ENCODE data around the gene CHSY3.

The CHSY3 gene

DNA sequence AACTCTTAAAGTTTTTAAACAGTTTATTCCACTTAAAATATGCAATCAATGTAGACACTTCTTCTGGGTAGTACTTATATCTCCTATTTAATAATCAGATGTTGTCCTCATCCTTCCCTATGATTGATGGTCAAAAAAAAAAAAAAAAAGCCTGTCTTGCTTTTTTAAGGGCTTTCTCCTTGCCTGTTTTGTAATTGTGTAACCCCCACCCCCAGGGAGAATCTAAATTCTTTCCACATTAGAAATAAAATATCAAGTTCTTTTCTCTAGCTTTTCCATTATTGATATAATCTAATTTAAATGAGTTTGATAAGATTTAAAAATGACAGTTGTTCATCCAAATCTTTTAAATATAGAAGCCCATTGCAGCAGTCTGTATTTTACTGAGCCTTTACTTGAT lies 119.7 kb downstream of the CHSY3 start:
- no peak for DNase-seq (ENCODE audit: low read depth)

DNA sequence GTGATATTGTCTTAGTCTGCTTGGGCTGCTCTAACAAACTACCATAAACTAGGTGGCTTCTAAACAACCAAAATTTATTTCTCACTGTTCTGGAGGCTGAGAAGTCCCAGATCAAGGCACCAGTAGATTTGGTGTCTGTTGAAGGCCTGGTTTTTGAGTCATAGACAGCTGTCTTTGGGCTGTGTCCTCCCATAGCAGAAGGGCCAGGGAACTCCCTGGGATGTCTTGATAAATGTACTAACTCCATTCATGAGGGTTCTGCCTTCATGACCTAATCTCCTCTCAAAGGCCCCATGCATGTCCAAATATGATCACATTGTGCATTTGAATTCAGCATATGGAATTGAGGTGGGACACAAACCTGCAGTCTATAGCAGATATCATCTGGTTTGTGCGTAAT lies 121.2 kb downstream of the CHSY3 start:
- no peak for DNase-seq (ENCODE audit: low read depth)

DNA sequence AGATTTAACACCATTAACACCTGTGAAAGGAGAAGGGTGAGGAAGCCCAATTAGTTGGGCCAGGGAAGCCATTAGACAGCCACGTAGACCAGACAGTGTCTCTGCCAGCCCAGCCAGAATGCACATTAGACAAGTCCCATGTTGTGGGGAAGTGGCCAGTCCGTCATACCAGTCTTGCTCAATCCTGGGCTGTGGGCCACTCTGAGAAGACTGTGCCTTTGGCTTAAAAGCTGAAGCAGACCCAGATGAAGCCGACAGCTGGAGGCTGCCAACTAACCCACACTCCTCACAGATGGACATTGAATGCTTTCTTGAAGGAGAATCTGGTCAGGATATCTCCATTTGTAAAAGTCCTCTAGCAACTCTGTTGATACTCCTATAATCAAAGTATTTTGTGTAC lies 128.5 kb downstream of the CHSY3 start:
- no peak for DNase-seq (ENCODE audit: low read depth)

DNA sequence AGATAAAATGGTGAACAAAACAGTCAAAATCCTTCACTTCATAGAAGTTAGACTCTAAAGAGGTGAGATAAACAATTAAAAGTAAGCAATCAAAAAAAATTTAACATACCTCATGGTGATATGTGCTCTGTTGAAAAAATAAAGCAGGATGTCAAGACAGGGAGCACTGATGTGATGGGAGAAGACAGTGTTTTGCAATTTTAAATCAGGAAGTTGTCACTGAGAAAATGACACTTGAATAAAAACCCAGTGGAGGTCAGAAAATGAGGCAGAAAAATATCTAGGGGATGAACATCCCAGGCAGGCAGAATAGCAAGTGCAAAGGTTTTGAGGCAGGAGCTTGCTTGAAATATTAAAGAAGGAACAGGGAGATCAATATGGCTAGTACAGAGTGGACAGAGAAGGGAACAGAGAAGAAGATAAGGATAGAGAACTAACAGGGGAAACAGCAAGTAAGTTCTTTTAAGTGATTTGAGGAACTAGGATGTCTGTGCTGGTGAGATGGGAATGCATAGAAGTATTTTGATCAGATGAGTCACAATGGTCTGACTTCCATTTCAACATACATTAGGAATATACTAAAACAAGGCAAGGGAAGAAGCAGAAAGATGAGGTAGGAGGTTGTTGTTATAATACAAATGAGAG lies 130.4 kb downstream of the CHSY3 start:
- DNase-seq (ENCODE audit: low read depth) = no peak

DNA sequence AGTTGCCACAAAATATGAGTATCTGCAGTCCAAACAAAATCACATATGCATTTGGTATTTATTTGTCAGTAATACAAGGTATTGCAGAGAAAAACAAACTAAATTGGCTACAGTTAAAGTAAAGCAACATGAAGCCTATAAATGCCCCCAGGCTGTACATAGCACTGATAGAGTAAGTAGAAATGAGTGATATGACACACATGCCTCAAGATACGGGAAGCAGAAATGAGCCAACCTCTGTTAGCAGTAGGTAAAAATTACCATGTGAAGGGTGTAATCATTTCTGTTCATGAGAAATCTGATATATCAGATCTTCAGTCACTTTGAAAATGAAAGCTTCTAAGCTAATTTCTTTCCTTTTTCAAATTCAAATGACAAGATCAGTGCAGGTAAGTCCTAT lies 131.1 kb downstream of the CHSY3 start:
- no peak for DNase-seq (ENCODE audit: low read depth)

DNA sequence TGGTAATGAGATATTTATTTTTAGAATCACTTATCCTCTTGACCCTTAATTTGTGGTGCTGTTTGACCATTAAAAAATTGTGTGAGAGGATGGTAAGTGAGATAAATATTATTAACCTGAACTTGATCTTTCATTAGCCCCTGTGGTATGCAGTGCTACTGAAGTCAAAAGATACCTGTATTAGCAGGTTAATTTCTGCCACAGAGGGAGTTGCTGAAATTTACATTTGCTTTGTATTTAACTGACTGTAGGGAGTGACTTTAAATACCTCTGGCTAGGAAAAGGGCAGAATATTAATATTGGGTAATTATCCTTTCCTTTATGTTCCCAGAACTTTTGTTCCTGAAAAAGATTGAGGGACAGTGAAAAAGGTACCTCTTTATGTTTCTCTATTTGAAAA lies 133.6 kb downstream of the CHSY3 start:
- DNase-seq (ENCODE audit: low read depth) = no peak

DNA sequence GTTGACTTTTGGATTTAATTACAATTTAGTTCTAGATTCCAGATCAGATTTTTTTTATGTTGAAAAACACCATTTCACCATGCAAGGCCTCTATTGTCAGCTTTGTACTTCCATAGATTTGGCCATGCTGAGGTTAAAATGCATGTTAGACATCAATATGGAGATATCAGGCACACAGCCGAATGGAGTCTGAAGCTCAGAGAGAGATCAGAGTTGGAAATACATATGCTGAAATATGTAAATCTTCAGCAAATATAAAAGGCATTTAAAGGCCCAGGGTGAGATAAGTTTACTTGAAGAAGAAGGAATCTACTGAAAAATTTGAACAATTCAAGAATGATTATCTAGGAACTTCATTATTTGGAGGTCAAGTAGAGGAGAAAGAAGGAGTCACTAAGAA lies 139.6 kb downstream of the CHSY3 start:
- no peak for DNase-seq (ENCODE audit: low read depth)

DNA sequence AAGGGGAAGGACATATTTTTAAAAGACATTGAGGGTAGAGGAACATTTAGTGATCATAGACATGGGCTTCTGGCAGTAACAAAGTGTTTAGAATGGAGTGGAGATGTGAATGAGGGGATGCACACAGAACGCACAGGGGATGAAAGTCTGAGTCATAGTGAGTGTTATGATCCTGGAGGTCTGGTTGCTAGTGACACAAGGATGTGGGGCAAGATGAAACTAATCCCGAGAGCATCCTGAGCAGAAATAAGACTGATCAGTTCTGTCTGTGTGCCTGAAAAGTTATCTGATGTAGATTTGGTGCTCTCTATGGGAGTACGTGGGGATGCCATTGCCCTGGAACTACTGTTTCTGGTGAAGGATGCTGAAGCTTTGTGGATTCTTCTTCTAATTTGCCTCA lies 141.1 kb downstream of the CHSY3 start:
- DNase-seq (ENCODE audit: low read depth) = no peak

DNA sequence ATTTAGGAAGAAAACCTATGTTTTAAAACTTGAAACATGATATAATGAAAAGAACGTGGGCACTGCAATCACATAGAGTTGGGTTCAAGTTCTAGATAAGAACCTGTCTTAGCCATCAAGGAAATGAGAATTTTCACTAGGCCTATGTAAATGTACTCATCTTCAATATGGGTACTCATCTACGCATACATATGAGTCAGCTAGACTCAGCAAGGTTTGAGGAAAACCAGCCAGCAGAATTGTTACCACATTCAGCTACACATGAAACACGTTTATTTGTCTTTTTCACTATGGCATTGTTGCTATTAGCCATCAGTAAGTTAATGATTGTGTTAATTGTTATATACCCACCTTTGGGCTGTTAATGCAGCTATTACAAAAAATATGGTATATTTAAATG lies 146.3 kb downstream of the CHSY3 start:
- no peak for DNase-seq (ENCODE audit: low read depth)

DNA sequence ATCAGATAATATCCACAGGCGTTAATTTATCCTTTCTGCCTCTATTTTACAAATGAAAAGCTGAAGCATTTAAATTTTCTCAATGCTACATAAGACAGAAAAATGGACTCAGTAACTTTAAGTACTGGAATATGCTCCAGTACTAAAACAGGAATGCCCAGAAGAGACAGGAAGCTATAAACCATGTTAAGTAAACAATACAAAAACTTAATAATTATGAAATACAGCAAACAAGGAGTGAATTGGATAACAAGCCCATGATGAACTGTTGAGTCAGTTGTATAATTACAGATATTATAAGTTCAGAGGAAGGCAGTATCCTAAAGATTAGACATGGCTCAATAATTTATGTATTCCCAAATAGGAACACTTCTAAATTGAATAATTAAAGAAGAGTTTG lies 148.5 kb downstream of the CHSY3 start:
- DNase-seq (ENCODE audit: low read depth) = no peak

DNA sequence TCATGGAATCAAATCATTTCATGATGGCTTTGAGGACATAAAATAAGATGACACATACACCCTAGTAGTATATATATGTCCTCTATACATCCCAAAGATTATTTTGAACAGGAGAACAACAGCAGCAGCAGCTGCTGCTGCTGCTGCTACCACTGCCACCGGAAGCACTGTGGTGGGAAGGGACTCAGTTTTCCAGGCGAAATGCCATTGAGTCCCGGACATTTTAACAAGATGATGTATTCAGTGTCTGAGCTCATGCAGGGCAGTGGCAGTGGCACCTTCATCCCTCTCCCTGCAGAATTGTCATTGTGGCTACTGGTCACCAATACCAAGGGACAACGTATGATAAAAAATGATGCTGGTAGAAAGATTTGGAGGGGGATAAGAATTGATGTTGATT lies 151.3 kb downstream of the CHSY3 start:
- DNase-seq (ENCODE audit: low read depth) = no peak

DNA sequence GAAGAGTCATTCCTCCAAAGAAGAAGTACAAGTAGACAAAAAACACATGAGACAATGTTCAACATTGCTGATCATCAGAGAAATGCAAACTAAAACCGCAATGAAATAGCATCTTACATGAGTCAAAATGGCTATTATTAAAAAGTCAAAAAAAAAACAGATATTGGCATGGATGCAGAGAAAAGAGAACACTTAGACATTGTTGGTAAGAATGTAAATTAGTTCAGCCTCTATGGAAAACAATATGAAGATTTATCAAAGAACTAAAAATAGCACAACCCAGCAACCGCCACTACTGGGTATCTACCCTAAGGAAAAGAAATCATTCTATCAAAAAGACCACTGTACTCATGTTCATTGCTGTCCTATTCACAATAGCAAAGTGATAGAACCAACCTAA lies 157.5 kb downstream of the CHSY3 start:
- no peak for DNase-seq (ENCODE audit: low read depth)

DNA sequence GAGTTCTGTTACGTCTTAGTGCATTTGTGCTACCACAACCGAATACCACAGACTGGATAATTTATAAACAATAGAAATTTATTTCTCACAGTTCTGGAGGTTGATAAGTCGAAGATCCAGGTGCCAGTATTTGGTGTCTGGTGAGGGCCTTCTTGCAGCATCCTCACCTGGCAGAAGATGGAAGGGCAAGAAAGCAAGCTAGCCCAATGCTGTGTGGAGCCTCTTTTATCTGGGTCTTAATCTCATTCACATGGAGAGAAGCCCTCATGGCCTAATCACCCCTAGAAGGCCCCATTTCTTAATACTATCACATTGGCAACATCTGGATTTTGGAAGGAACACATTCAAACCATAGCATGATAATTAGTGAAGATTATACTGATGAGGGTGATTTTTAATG lies 159.3 kb downstream of the CHSY3 start:
- DNase-seq (ENCODE audit: low read depth) = no peak

DNA sequence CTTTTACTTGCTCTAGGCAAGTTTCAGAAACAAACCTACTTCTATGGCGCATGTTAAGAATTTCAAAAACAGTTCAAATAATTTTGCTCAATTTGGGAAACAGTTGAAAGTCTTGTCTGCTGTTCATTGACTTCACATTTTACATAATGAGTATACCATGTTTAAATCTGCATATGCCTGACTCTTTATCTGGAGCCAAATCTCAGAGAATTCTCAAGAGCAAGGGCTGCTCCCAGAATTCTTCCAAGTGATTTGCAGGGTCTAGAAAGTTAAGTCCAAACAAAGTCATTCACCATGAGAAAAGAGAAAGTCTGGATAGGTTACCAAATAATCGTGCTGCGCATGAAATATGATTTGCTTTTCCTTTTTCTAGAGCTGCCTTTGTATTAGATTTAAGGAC lies 160.2 kb downstream of the CHSY3 start:
- no peak for DNase-seq (ENCODE audit: low read depth)

DNA sequence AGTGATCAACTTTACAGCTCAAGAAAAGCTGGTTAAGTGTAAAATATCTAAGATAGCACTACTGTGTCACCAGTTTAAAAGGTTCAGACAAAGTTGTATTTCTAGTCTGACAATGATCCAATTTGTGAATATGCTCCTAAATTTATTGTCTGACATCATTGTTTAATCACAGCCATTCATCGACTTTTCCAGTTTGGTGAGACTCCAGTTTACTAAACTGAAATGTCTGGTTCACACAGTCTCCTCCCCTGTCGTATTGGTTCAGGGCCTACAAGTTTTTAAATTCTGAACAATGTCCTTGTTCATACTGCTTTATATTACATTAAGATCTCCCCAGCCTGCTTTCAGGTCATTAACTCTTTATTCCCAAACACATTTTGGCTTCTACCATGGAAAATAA lies 161.4 kb downstream of the CHSY3 start:
- no peak for DNase-seq (ENCODE audit: low read depth)

DNA sequence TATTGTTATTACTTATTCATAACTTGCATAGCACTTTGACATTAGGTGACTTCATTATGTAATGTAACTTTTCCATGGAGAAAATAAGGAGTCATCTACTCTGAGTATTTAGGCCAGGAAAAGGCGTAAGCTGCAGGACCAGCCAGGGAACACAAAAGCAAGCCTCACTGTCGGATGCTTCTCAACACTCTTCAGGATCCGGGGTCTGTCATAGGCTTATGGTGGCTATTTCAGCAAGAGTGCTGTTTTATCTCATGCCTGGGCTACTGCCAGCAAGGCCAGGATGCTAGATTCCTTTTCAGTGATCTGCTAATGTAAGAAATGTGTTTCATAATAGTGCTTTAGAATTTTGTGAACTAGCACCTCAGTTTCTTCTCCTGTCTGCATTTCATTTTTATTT lies 162.4 kb downstream of the CHSY3 start:
- no peak for DNase-seq (ENCODE audit: low read depth)

DNA sequence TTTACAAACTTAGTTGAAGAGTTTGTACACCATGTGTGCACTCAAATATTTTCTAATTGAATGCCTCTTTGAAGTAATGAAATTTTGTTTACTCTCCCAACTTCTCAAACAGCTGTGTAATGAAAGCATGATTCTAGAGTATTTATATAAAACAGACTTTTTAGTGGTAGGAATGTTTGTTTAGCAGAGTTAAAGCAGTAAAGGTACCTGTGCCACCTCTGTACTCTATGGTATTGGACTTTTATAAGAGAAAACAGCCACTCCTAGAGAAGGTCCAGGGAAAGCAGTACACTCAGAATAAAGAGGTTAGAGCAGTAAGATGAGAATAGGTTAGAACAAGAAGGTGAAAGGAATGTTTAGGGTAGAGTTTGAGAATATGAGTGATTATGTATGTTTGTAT lies 163.1 kb downstream of the CHSY3 start:
- DNase-seq (ENCODE audit: low read depth) = no peak

DNA sequence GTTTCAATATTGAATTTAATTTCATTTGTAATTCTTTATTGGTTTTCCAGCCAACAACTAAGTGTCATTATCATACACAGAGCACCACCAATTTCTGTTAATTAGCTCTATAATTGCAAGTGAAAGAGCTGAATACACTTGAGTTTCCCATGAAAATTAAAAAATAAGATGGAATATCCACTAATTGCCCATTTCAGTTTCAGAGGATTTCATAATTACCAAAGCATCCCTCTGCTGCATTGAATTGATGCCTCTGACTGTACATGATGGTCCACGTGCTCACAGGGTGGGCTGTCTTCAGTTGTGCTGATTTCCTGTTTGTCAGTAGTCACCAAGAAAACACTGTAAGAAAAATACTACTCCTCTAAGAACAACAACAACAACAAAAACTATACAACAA lies 163.8 kb downstream of the CHSY3 start:
- DNase-seq (ENCODE audit: low read depth) = no peak

DNA sequence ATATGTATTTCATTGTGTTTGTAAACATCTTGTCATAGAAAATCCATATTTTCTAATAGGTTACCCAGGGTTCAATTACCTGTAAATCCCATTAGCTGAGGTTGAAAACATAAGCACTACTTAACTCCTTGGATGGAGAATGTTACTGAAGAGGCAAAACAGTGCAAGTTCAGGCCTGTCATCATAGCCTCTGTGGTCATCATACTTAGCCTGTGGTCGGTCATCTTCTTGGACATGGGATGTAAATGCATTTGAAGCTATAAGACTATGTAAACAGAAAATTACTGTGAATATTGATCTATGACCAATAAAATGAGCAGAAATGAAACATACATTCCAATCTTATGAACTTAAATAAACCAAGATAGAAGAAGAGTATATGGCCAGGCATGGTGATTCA lies 164.7 kb downstream of the CHSY3 start:
- no peak for DNase-seq (ENCODE audit: low read depth)

DNA sequence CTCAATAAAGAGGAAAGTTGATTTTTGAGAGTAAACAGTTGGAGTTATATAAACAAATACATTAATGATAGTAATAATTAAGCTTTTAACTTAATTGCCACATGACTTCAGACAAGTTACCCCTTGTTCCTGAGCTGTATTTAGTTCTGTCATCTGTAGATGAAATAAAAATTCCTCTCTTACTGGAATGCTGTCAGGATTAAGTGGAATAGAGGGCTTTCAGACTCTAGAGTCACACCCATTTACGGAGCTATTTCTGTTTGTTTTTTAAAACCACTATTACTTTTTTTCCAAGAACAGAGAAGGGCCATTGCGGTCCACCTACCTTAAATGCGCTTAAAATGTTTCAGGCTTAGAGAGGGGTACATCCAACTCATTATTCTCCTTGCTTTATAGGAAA lies 170.6 kb downstream of the CHSY3 start:
- DNase-seq (ENCODE audit: low read depth) = no peak

DNA sequence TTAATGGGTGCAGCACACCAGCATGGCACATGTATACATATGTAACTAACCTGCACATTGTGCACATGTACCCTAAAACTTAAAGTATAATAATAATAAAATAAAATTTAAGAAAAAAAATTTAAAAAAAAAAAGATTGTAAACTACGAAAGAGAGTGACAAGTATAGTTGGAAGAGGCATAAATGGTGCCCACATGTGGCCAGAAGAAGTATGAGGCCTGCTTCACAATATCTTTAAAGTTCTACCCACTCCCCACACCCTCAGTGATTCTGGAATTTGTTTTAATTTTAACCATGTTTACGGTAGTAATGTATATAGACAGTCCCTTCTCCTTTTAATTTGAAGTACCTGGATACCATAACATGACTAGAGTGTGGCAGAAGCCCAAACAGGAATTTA lies 172.7 kb downstream of the CHSY3 start:
- no peak for DNase-seq (ENCODE audit: low read depth)

DNA sequence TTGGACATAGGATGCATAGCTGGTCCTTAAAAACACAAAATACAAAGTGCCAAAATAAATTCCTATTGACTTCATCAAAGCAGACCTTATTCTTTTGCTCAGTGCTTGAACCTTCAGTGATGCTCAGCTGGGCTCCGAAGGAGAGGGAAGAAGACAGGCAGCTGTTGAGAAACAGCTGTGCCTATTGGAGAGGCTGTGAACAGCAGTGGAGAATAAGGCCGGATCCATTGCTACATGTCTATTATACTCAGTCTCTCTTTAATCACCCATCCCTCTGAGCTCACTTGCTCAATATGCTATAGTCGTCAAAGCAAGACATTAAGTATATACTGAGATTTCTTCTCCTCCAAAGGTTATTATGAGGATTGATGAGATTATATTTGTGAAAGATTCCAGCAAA lies 174.4 kb downstream of the CHSY3 start:
- DNase-seq (ENCODE audit: low read depth) = no peak

DNA sequence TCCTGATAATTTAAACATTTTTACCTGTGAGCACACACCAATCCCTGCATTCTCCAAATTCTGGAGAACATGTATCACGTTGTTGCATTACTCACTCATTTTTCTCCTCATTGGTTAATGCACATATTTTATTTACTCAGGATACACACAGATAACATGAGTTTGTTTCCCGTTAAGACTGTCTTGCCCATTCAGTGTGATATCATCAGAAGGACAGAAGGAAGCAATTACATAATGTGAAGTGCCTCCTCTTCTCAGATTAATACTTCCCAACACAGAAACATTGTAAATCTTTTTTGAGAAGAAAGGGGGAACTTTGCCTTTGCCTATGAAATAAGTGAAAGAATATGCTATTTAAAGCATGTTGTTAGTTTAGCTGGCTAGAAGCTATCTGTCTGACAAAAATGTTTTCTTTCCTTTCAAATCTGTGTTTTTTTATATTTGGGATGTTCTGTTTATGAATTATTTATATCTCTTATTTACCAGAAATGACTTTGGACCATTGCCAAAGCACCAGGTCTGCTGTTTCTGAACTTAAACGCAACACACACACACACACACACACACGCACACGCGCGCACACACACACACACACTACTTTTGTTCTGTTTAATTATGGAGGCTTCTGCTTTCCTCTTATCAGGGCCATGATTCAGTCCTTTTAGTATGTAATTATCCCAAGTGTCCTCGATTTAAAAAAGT lies 186.5 kb downstream of the CHSY3 start:
- DNase-seq (ENCODE audit: low read depth) = no peak

DNA sequence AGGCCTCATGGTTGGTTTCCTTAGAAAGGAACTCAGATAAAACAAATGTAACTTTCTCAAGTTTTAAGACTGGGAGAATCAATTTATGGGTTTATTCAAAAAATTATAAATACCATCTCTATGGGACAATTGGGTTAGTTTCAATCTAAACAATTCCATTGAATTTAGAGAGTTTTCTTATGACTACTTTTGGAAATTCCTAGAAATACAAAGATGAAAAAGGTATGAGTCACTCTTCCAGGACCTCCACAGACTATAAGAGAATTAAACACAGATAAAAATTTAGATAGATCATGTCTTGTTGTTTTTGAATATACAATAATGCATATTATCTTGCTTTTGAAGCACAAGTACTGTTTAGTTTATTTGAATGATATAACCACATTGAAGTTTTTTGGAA lies 188.7 kb downstream of the CHSY3 start:
- no peak for DNase-seq (ENCODE audit: low read depth)

Data from stimulated activated CD8-positive, alpha-beta memory T cell treated with anti-CD3 and anti-CD28 coated beads, Interleukin-15, amount 100 ng/mL, for 1 hour (primary cell).